Endothelial cell of umbilical vein (primary cell): ENCODE measurements around the gene EXOC5.

ENCODE experiments used
- CTCF ChIP-seq, 2 donors: IDR thresholded peaks; 1 replicate in 1 of 2; 2 replicates in 1 of 2; pipeline ENCODE4 v1.5.1; 2011; ENCODE audit warnings: low read length in 2 of 2, mild to moderate bottlenecking in 2 of 2, moderate library complexity in 2 of 2, control low read depth in 1 of 2, inconsistent platforms in 1 of 2, low read depth in 1 of 2; ENCODE audit not compliant: insufficient read depth in 1 of 2; ENCODE audit errors: extremely low read depth in 1 of 2
- EZH2 ChIP-seq: IDR thresholded peaks from 2 replicates; pipeline ENCODE4 v1.6.1; 2012; ENCODE audit warnings: borderline replicate concordance, low read depth, mild to moderate bottlenecking, moderate library complexity, low read length, inconsistent platforms; ENCODE audit not compliant: severe bottlenecking
- GATA2 ChIP-seq: IDR thresholded peaks from 2 replicates; pipeline ENCODE4 v1.7.0; 2011; ENCODE audit warnings: low read depth, mild to moderate bottlenecking, moderate library complexity, mixed read lengths, low read length; ENCODE audit not compliant: insufficient read length, insufficient read depth
- POLR2A ChIP-seq: IDR thresholded peaks from 2 replicates; pipeline ENCODE4 v1.6.1; 2012; ENCODE audit warnings: low read depth, mild to moderate bottlenecking, control low read depth, low read length
- POLR2AphosphoS5 ChIP-seq: IDR thresholded peaks from 2 replicates; pipeline ENCODE4 v1.6.1; 2012; ENCODE audit warnings: low read depth, mild to moderate bottlenecking, control low read depth, low read length, moderate library complexity; ENCODE audit not compliant: insufficient read depth

- TF ChIP-seq CTCF (IDR thresholded peaks at IDR 0.05; ENCODE audit: extremely low read depth in 1 of 2, insufficient read depth in 1 of 2, low read depth in 1 of 2, low read length in 2 of 2) (no peak), POLR2A (no peak), GATA2 (no peak), EZH2 (no peak), POLR2AphosphoS5 (no peak)
Measured at GRCh38 chr14:57244106-57244505, 24.6 kb downstream of the EXOC5 start.
